ENCODE results near the gene ABHD17A. TPM values are rescaled to one million over a fixed set of nuclear protein-coding genes. Genes with fewer than 3 reads are reported as not detected.

Gene ABHD17A
- total RNA-seq, 3 donors from 2014 or later: 62.4 to 81.3 (median 76.0) TPM

DNA sequence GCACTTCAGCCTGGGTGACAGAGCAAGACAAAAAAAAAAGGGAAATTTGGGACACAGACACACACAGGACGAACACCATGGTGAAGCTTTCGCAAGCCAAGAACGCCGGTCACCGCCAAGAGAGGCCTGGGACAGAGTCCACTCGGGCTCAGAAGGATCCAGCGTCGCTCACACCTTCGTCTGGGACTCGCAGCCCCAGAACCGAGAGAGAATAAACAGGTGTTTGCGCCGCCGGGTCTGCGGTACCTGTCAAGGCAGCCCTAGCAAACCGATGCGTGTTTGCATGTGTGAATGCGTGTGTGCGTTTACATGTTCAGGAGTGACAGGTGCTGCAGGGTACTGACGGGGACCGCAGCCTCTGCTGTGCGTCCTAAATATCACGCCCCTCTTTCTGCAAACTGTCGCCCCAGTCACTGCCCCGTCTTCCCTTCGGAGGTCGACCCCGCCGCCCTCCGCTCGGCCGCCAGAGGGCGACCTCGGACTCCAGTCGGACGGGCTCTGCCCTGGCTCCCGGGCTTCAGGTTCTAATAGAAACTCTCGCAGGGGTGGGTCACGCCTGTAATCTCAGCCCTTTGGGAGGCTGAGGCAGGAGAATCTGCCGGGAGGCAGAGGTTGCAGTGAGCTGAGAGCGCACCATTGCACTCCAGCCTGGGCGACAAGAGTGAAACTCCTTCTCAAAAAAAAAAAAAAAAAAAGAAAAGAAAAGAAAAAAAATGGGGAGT is 43.9 kb upstream of the ABHD17A start:
- peak overlapping the region; percentile 25 to 59 (median 38) for H3K4me3 ChIP-seq
- H3K27me3 ChIP-seq: no peaks in the 10 kb centered on the region
- peaks cover 0 to 7% of the 10 kb centered on the region in 2 donors for H3K9me3 ChIP-seq
- TF ChIP-seq, protein P1, sequence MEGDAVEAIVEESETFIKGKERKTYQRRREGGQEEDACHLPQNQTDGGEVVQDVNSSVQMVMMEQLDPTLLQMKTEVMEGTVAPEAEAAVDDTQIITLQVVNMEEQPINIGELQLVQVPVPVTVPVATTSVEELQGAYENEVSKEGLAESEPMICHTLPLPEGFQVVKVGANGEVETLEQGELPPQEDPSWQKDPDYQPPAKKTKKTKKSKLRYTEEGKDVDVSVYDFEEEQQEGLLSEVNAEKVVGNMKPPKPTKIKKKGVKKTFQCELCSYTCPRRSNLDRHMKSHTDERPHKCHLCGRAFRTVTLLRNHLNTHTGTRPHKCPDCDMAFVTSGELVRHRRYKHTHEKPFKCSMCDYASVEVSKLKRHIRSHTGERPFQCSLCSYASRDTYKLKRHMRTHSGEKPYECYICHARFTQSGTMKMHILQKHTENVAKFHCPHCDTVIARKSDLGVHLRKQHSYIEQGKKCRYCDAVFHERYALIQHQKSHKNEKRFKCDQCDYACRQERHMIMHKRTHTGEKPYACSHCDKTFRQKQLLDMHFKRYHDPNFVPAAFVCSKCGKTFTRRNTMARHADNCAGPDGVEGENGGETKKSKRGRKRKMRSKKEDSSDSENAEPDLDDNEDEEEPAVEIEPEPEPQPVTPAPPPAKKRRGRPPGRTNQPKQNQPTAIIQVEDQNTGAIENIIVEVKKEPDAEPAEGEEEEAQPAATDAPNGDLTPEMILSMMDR (IDR thresholded peaks at IDR 0.05): peak; percentile 64 to 90 (median 90)
- peak in 1 of 3 donors; percentile 11 for TF ChIP-seq POLR2AphosphoS5 (IDR thresholded peaks at IDR 0.05)
- TF ChIP-seq POLR2A (IDR thresholded peaks at IDR 0.05): no peak
- no peak overlapping the region for H3K27ac ChIP-seq
- H3K4me1 ChIP-seq: peaks cover 0 to 5% of the 10 kb centered on the region in 2 donors
- intact Hi-C loops (cut with DNase I; ENCODE audit: low total_unique reads): no loop called here
- no peaks in the 10 kb centered on the region for H3K36me3 ChIP-seq
- peak; percentile 66 to 73 for DNase-seq (ENCODE audit: low spot score in 2 of 2)

DNA sequence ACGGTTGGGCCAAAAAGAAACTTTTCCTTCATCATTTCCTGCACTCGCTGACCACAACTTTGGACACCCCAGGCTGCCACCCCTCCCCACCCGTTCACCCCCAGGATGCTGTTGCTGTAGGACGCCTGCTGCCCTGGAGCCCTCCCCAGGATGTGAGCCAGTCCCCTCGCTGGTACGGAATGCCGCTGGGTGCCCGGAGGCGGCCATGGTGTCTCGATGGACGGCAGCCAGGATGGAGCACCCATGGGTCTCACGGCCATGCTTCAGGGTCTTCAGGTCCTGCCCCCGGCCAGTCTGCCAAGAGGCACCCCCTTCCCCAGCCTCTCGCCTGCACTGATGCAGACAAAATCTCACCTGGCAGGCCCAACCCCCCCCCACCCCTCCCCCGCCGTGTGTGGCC is 40.2 kb upstream of the ABHD17A start:
- Histone ChIP-seq H3K4me1 (peaks cover 0 to 5% of the 10 kb centered on the region in 2 donors), H3K4me3 (no peak overlapping the region), H3K27me3 (no peaks in the 10 kb centered on the region), H3K36me3 (no peaks in the 10 kb centered on the region), H3K9me3 (no peaks in the 10 kb centered on the region), H3K27ac (no peak overlapping the region)
- TF ChIP-seq POLR2A (IDR thresholded peaks at IDR 0.05) (no peak), POLR2AphosphoS5 (IDR thresholded peaks at IDR 0.05) (no peak)
- TF ChIP-seq, protein P1 (IDR thresholded peaks at IDR 0.05): no peak
- intact Hi-C loops (cut with DNase I; ENCODE audit: low total_unique reads): loop anchor here (1.0 kb wide), 1 partner anchor 48 kb away; no protein-coding TSS in a partner anchor
- no peak for DNase-seq (ENCODE audit: low spot score in 2 of 2)

DNA sequence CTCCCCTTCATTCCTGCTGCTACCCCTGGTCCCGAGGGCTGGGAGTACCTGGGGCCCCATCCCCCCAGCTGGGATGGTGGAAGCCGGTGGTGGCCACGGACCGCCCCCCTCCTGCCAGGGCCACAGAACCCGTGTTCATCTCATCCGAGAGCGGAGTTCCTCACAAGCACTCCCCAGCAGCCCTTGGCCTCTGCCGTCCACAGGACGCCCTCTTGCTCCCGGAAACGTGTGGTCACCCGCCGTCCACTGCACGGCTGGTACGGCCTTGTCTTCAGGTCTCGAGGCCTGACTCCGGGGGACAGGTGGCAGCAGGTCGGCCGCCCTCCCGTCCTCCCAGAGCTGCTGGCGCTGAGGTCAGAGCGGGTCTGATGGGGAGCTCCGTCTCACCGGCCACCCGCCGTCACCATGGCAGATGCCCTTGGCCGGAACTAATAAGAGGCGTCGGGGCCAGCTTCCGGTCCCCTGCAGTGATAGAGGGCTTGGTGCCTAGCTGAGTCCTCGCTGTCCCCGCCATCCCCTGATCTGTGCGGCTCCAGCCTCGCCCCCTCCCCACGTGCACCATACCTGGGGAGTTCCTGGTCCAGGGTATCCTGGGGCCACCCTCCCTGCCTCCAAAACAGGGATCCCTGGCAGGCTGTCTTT is 39.1 kb upstream of the ABHD17A start:
- intact Hi-C loops (cut with DNase I; ENCODE audit: low total_unique reads): no loop called here

DNA sequence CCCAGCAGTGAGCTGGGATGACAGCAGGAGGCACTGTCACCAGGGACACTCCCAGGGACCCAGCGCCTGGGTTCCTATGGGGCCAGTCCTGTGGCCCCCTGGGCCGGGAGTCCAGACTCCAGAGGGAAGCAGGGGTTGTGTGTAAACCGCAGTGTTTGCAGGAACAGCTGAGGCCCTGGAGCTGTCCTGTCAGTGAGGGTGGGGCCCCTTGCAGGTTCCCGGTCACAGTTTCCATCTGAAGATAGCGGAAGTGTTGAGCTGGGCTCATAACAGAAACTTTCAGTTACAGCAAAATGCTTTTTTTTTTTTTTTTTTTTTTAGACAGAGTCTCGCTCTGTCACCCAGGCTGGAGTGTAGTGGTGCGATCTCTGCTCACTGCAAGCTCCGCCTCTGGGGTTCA is 38.0 kb upstream of the ABHD17A start:
- H3K27me3 ChIP-seq: no peaks in the 10 kb centered on the region
- H3K36me3 ChIP-seq: no peaks in the 10 kb centered on the region
- H3K27ac ChIP-seq: no peak overlapping the region
- H3K9me3 ChIP-seq: no peaks in the 10 kb centered on the region
- no peak for DNase-seq (ENCODE audit: low spot score in 2 of 2)
- intact Hi-C loops (cut with DNase I; ENCODE audit: low total_unique reads): no loop called here
- TF ChIP-seq, protein P1 (IDR thresholded peaks at IDR 0.05): no peak
- TF ChIP-seq POLR2A (IDR thresholded peaks at IDR 0.05) (no peak), POLR2AphosphoS5 (IDR thresholded peaks at IDR 0.05) (no peak)
- no peaks in the 10 kb centered on the region for H3K4me1 ChIP-seq
- H3K4me3 ChIP-seq: no peak overlapping the region

More for the DNA sequence above, 39.1 kb upstream of the ABHD17A start:
- Histone ChIP-seq H3K36me3 (no peaks in the 10 kb centered on the region), H3K27me3 (no peaks in the 10 kb centered on the region), H3K9me3 (no peaks in the 10 kb centered on the region), H3K4me1 (peaks cover 0 to 5% of the 10 kb centered on the region in 2 donors), H3K27ac (no peak overlapping the region), H3K4me3 (no peak overlapping the region)
- DNase-seq (ENCODE audit: low spot score in 2 of 2): no peak
- TF ChIP-seq POLR2A (IDR thresholded peaks at IDR 0.05): no peak
- TF ChIP-seq, protein P1 (IDR thresholded peaks at IDR 0.05): no peak
- no peak for TF ChIP-seq POLR2AphosphoS5 (IDR thresholded peaks at IDR 0.05)

DNA sequence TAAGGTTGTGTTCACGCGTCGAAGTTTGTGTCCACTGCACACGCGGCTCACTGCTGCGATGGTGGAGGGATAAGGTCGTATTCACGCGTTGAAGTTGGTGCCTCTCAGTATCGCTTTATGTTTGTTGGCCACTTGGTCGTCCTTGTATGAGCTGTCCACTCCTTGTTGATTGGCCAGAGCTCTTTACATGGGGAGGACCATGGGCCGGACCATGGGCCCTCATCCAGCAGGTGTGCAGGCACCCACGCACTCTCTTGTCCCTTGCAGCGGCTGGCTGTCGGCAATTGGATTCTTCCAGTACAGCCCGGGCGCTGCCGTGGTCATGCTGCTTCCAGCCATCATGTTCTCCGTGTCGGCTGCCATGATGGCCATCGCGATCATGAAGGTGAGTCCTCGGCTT is 37.5 kb upstream of the ABHD17A start:
- no peak for DNase-seq (ENCODE audit: low spot score in 2 of 2)
- Histone ChIP-seq H3K4me3 (no peak overlapping the region), H3K27ac (no peak overlapping the region), H3K27me3 (no peaks in the 10 kb centered on the region), H3K36me3 (no peaks in the 10 kb centered on the region), H3K9me3 (no peaks in the 10 kb centered on the region), H3K4me1 (no peaks in the 10 kb centered on the region)
- intact Hi-C loops (cut with DNase I; ENCODE audit: low total_unique reads): no loop called here
- TF ChIP-seq POLR2A (IDR thresholded peaks at IDR 0.05) (no peak), POLR2AphosphoS5 (IDR thresholded peaks at IDR 0.05) (no peak)
- TF ChIP-seq, protein P1 (IDR thresholded peaks at IDR 0.05): no peak
